NK-92 (cell line): ENCODE data around the gene GNG7.

Experiments
- DNase-seq: peaks from one replicate; lab custom pipeline; 2025; ENCODE audit not compliant: unreplicated experiment; lab: John Stamatoyannopoulos, UW

GNG7 gene

DNA sequence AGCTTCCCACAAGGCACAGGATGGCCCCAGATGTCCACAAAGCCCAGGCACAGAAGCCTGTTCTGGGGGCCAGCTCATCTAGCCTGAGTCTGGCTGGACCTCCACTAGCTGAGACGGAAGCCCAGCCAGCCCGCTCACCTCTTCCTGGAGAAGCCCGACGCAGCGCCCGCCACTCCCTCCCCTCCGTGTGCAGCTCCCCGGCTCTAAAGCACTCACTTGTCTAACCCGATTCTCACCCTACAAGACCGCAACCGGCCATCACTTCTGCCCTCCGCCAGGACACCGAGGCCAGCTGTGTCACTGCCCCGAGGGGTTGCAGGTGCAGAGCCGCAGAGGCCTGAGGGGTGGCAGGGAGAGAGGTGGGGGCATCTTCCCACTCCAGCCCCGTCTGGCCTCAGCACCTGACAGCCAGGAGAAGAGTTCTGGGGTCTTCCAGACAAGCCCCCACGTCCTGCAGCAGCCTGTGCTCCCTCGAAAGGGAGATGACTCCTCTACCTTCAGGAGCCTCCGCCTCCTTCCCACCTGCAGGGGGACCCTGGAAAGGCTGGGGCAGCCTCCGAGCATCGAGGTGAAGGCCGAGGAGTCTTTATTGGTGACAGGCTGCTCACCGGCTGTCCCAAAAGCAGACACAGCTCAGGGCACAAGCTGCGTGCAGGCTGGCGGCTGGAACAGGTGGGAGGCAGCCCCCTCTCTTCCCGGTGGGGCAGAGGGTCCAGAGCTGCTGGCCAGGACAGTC is 24.6 kb upstream of the GNG7 start:
- DNase-seq: no peak

DNA sequence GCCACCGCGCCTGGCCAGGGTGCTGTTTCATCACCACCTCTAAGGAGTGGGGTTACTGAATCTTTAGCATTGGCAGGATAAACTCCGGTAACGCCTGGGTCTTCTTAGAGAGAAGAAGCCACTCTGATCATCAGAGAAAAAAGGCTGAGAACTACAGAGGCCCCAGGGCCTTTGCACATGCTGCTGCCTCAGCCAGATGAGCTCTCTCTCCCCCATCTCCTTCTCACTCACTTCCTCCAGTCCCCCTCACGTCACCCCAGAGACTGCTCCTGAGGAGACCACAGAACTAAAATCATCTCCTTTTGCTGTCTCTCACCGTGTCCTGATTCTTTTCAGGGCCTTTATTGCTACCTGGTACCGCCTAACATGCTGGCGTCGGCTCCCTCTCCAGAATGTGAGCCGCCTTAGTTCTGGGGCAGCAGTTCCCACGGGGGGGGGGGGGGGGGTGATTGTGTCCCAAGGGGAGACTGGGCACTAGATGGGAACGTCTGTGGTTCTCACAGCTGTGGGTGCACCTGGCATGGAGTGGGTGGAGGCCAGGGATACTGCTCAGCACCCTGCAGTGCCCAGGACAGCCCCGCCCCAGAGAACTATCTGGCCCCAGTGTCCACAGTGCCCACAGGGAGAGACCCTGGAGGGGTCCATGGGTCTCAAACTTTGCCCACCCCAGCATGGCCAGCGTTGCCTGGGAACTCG is 23.8 kb upstream of the GNG7 start:
- no peak for DNase-seq

DNA sequence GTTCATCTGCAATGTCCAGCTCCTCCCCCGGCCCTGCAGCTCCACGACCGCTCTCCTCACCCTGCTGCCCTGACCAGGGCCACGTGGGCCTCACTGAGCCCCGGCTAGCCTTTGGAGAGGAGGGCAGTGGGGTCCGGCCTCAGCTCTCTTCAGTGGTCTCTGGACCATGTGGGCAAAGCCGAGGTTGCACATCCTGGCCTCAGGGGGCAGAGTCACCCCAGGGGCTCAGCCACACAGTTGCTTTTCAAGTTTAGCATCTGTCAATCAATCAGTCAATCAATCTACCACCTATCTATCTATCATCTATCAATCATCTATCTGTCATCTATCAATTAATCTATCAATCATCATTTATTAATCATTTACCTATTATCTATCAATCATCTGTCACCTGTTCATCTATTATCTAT is 21.7 kb upstream of the GNG7 start:
- DNase-seq: no peak

DNA sequence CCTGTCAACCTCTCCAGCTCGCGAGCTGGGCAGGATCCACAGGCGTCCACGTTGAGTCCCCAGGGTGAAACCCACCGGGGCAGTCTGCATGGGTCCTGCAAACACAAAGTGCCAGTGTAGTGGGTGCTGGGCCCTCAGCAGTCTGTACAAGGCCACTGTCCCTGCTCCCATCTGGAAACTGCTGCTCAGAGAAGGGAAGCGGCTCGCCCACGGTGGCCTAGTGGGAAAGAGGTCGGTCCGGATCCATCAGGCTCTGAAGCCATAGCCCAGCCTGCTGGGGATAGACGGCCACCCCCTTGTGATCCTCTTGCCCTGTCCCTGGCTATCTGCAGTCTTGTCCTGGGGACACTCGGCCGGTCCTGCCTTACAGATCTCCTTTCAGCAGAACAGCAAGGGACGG is 21.3 kb upstream of the GNG7 start:
- DNase-seq: no peak

DNA sequence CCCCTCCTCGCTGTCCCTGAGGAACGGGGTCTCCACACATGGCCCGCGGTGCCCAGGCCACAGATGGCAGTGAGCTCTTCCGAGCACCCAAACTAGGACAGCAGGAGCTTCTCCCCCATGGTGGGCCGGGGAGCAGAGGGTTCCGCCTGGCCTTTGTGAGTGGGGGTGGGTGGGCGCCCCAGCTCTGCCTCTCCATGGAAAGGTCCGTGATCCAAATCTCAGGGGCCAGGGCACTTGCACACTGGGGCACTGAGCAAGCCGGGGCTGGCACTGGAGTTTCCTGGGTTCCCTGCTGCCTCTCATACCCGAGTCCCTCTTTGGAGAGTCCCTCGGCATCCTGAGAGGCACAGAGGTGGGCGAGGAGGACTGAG is 20.8 kb upstream of the GNG7 start:
- no peak for DNase-seq

DNA sequence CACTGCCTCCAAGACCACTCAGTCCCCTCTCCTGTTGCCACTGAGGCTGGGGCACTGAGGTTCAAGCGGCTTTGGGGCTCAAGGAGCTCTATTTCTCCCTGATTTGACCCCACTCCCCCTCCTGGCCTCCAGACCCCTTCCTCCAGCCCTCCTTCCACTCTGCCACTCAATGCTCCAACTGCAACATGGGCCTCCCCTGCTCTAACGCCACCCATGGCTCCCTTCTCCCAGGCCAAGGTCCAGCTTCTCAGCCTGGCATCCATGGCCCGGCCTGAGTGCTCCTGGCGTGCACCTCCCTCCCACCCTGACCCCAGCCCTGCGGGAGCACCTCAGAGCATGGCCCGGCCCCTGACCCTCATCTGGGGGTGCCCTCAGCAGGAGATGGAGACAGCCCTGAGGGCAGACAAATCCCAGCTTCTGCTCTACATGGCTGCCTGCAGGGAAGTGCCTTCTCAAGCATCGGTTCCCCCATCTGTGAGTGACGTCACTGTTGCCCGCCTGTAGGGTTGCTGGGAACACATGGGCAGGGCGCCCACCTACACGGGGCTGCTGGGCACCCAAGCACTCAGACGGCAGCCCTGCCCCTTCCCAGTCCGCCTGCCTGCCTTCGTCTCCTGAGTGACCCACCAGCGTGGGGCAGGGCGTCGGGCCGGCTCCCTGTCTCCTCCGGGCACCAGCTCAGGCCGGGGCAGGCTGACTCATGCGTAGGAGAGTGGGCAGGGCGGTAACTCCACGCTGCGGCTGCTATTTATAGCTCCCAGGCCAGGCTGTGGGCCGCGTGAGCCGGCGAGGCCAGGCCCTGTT is 20.2 kb upstream of the GNG7 start:
- DNase-seq: no peak

DNA sequence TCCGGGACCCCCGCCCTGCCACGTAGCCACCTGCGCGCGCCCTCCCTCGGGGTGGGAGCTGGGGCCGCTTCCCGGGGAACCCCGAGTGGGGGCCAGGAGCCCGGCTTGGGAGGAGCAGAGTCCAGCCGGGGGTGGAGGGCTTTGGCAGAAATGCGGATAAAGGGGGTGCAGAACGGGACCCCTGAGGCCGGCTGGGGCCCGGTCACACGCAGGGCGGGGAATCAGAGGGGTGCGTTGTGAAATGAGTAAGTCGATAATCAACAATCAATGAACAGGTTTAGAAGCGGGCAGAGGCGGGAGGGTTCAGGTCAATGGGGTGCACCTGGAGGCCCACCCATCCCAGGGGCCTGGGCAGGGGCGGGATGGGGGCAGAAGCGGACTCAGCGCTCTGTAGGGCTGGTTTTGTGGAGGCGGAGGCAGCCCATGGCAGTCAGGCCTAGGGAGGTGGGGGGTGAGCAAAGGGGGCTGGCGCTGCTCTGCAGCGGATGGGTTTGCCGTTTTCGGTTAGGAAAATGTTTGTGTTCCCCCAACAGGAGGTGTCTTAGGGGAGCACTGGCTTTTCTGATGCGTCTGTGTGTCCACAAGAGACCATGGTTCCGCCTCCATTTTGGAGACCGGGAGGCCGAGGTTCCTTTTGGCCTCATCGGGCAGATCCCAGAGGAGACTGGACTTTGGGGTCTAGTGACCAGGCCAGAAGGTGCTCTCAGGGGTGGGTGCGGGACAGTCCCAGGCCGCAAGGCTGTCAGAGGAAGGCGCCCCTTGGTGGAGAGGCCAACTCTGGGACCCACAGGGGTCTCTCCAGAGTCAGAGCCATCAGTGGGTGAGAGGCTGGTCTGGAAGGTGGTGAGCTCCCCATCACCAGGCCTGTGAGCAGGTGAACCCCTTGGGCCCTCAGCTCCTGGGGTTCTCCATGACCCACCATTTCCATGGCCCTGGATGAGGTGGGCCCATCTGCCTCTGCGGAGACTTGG is 19.4 kb upstream of the GNG7 start:
- no peak for DNase-seq

DNA sequence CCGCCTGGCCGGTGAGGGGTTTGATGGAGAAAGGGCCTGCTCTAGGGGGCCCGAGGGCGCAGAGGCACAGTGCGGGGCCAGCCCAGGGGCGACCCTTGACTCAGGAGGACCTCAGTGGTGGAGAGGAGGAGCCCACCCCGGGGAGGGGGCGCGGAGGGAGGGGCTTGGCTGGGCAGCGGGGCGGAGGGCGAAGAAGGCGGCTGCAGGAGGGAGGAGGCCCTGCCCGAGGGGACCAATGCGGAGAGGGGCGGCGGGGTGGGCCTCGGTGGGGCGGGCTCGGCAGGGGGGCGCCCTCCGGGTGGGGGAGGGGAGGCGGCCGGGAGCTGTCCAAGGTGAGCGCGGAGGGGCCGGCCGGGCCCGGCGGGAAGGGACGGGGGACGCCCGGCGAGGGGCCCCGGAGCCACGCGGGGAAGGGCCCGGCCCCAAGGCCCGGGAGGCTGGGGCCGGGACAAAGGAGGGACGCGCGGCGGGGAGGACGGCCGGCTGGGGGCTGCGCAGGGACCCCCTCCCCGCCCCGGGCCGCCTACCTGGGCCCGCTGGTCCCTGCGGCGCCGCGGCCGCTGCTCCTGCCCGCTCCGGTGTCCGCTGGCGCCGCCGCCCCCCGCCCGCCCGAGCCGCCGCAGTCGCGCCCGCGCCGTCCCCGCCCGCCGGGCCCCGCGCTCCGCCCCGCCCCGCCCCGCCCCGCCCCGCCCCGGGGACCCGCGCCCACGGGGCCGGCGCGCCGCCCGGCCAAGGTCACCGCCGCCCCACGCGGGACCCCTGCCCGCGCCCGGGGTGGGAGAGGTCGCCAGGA is 18.5 kb upstream of the GNG7 start, which contains the start of gene DIRAS1:
DIRAS1 (minus strand) TSS at position 596 of the 793 bp plus-strand sequence. CDS start 3,566 bp downstream, outside the sequence.
- no peak for DNase-seq

DNA sequence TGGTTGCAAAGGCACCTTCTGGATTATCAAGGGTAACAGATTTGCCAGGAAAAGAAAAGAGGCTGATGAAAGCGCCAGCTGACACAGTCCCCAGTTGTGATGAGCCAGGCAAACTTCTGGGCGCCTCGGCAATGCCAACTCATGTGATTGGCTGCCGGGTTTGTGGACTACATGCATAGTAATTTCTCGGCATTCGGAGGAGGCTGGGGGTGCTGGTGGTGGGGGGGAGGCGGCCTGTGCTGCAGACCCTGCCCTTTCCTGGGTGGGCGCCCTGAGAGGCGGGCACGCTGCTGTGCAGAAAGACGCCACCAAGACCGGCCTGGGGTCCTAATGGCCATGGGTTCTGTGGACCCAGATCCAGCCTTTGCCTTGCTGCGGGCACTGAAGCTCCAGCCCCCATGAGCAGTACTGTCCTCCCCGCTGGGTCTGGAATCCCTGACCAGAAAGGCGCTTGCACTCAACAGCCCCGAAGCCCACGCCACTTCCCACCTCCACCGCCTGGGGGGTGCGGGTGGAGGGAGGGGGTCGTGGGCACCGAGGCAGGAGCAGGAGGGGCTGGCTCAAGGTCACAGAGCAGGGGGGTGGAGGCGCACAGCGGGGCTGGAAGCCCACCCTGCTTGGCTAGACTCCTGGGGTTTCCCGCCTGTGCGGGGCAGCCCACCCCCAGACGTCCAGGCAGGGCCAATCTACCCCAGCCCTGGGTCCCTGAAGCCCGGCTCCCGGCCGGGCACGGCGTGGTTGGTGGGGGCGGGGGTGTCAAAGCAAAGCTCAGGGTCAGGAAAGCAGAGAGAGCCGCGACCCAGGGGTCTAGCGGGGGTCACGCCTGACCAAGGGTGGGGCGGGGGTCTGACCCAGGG is 17.7 kb upstream of the GNG7 start:
- no peak for DNase-seq

DNA sequence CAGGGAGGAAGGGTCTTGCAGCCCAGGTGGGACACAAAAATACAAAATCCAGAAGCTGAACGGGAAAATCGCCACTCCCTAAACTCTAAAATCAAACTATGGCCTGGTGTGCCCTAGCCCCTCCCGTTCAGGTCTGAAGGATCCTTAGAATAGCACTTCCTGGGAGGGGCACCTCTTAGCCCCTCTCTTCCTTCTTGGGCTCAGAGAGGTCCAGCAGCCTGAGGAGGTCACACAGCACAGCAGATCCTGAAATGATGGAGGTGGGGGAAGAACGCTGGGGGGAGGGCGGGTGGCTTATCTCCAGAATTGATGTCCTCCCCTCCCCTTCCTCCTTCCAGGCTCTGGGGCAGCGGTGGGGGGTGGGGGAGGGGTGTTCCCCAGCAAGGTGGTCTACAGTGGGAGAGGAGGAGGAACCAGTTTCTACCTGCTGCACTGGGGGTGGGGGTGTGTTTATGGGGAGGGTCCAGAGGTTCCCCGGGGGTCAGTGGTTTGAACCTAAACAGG is 16.8 kb upstream of the GNG7 start:
- no peak for DNase-seq

DNA sequence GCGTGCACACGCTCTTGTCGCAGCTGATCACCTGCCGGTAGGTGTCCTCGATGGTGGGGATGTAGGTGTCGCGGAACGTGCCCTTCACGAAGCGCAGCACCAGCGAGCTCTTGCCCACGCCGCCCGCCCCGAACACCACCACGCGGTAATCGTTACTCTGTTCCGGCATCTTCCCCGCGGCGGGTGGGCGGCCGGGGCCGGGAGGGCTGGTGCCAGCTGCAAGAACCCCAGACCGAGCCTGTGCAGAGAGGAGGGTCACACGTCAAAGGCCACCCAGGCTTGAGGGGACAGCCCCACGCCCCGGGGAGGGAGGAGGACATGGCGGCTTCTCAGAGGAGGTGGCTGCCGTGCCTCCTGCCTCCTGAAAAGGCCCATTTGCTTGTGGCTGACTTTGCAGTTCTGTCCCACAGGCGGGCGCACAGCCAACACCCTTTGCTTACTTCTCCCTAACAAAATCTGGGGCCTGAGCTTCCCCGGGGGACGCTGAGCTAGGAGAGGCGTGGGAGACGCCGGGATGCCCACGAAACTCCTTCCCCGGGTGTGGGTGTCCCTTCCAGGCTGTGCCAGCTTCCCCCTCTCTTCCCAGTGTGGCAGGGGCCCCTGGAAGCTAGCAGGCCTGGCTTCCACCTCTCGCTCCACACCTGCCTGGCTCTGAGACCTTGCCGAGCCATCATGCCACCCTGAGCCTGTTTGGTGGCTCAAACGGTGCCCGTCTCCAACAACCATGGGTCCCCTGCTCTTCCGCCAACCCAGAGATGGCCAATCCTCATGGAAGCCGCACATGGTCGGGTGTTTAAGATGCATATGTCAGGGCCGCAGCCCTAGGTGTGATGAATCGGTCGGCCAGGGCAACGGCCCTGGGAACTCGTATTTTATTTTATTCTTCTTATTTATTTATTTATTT is 15.4 kb upstream of the GNG7 start:
- no peak for DNase-seq

DNA sequence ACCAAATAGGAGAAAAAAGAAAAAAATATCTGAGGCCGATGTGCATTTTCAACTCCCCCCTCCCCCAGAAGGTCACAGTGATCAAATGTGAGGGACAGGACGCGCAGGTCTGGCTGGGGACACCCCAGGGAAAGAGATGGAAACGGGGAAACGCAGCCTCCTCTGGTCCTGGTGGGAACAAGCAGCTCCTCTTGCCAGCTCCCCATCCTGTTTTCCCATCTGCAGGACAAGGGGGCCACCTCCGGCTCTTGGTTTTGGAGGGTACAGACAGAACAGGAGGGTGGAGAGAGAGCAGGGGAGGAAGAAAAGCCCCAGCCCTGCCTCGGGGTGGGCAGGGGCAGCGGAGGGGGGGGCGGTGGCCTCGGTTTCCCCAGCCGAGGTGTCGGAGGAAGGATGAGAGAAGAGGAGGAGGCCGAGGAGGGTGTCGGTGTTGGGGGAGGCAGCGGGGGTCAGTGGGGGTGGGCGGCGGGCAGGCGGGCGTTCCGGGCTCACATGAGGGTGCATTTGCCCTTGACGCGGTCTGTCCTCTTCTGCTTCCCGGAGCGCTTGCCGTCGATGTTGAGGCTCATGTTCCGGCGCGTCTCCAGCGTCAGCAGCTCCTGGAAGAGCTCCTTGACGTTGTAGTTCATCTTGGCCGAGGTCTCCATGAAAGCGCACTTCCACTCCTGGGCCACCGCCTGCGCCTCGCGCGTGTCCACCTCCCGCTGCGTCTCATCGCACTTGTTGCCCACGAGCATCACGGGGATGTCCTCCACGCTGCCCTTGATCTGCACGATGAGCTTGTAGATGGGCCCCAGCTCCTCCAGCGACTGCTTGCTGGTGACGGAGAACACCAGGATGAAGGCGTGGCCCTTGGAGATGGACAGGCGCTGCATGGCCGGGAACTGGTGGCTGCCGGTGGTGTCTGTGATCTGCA is 14.5 kb upstream of the GNG7 start:
- no peak for DNase-seq

DNA sequence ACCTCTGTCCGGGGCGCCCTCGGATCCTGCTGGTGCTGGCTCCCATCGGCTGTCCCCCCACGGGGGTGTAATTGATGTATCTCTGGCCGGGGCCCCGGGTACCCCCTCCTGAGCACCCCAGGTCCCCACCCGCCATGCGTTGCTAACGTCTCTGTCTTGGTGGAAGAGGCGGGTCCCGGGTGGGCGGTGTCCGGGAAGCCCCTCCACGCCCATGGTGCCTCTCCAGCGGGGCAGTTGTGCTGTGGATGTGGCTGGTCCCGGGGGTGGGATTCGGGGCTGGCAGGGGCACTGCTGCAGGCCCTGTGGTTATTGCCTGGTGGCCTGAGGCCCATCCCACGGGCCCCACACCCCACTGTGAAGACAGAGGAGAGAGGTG is 13.8 kb upstream of the GNG7 start:
- DNase-seq: no peak

DNA sequence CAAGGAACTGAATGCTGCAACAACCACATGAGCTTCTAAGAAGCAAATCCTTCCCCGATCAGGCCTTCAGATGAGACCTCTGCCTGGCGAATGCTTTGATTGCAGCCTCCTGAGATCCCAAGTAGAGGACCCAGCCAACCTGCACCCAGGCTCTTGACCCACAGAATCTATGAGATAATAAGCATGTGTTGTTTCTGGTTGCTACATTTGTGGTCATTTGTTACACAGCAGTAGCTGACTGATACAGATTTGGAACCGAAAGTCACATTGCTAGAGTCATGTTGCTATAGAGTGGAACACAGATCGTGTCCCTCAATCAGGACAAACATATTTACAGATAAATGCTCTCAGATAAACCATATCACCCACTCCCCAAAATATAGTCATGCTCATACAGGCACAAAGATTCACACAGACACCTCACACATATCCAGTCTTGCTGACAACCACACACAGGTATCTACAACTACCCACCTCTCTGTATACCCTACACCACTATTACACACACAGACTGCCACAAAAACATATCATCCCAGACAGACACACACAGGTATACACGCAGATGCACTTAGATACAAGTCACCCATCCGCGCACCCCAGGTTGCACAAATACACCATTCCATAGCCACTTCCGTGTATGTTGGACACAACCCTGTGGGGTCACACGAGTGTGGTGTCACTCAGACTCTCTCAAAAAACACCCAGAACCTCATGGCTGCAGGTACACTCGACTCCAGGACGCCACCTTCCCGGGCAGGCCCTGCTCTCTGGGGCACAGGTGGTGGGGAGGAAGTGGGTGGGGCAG is 13.2 kb upstream of the GNG7 start:
- DNase-seq: no peak

DNA sequence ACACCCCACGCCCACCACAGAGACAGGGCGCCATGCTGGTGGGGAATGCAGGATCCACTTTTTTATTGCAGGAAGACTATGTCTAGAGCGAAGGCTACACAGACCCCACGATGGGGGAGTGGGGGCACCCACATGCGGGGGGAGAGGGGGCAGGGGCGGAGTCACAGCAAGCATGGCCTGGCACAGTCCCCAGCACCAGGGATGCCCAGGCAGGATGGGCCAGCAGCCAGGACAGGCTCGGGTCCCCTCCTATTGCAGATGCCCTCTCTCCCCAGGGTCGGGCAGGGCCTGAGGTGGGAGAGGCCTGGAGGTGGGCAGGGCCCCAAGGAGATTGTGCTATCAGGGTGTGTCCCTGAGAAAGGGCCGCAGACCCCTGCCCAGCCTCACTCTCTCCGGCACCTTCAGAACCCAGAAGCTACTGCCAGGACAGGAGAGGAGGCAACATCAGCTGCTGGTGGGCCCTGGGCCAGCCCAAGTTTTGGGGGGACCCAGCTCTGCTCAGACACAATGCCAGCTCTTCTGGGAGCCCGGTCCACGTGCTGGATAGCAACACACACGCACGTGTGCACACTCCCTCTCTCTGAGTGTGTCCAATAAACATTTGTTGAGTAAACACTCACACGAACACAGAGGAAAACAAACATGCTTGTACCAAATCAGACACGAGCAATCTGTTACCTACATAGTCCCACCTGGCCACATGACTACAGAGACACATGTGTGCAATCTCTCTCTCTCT is 12.2 kb upstream of the GNG7 start:
- no peak for DNase-seq
